GM12878 (cell line): ENCODE results near the gene LDLRAD4. TPM values are rescaled to one million over a fixed set of nuclear protein-coding genes. Genes with fewer than 3 reads are reported as not detected.

Experiments
- ATAC-seq: fragments of 200-7000 bp; cut with Tn5 transposase; 3 replicates; pipeline ENCODE4 v1.9.1; 2020; ENCODE audit warnings: mild to moderate bottlenecking, moderate library complexity
- BruUV-seq: library from RNA; stranded (reverse); fragments of 400-500 nt; replicated peaks from 2 replicates; lab custom pipeline; 2021; lab: Mats Ljungman, UMichigan
- CTCF ChIA-PET: fragments of 300-600 bp; sonication (Branson Sonifier 250); formaldehyde crosslinking; extraction: SDS; loops from one replicate; lab custom pipeline; 2021; ENCODE audit warnings: inconsistent platforms; lab: Yijun Ruan, JAX
- POLR2A ChIA-PET: fragments of 350-600 bp; formaldehyde crosslinking; extraction: SDS; loops from one replicate; lab custom pipeline; 2021; ENCODE audit warnings: inconsistent platforms; lab: Charles Lee
- RAD21 ChIA-PET: fragments of 300-600 bp; sonication (Branson Sonifier 250); formaldehyde crosslinking; loops from one replicate; lab custom pipeline; 2023; ENCODE audit warnings: antibody characterized with exemption; ENCODE audit not compliant: unreplicated experiment; lab: Charles Lee
- SMC1A ChIA-PET: fragments of 300-600 bp; sonication (Branson Sonifier 250); formaldehyde crosslinking; loops from one replicate; lab custom pipeline; 2023; ENCODE audit not compliant: unreplicated experiment, uncharacterized antibody; lab: Charles Lee
- DNase-seq: peaks from one replicate; pipeline ENCODE4 v3.0.0-alpha.2; 2011; ENCODE audit warnings: low read depth, low spot score
- FAIRE-seq: peaks from 3 replicates; lab custom pipeline; 2011; peaks lifted over from hg19 to GRCh38; lab: Jason Lieb, UNC
- H2AFZ ChIP-seq: 2 replicates; pipeline ENCODE4 v1.6.0; 2011; ENCODE audit warnings: low read depth, low read length, control low read depth; ENCODE audit not compliant: control insufficient read depth
- H3K27ac ChIP-seq: 2 replicates; pipeline ENCODE4 v1.5.1; 2011; ENCODE audit warnings: control low read depth; ENCODE audit not compliant: control insufficient read depth, insufficient read depth
- H3K27me3 ChIP-seq, 2 experiments: replicated peaks in 1 of 2; 2 replicates each; pipeline versions ENCODE4 v1.6.0 to v1.6.1; 2011; ENCODE audit warnings: low read length in 1 of 2; ENCODE audit not compliant: control insufficient read depth in 2 of 2, insufficient read depth in 2 of 2
- H3K36me3 ChIP-seq, 2 experiments: 2 replicates each; pipeline ENCODE4 v1.5.1; 2011; ENCODE audit warnings: low read length in 1 of 2; ENCODE audit not compliant: control insufficient read depth in 2 of 2, insufficient read depth in 2 of 2
- H3K4me1 ChIP-seq: 2 replicates; pipeline ENCODE4 v1.6.1; 2011; ENCODE audit warnings: mild to moderate bottlenecking, low read length, moderate library complexity, mixed read lengths; ENCODE audit not compliant: control insufficient read depth, insufficient read depth
- H3K4me2 ChIP-seq: 2 replicates; pipeline ENCODE4 v1.6.0; 2011; ENCODE audit warnings: control low read depth; ENCODE audit not compliant: control insufficient read depth, insufficient read depth
- H3K4me3 ChIP-seq: fragments of 200-600 bp; sonication (generic); 2 replicates; pipeline ENCODE4 v1.5.1; 2016
- H3K79me2 ChIP-seq: 2 replicates; pipeline ENCODE4 v1.6.0; 2011; ENCODE audit warnings: low read length; ENCODE audit not compliant: control insufficient read depth, insufficient read depth
- H3K9ac ChIP-seq: 2 replicates; pipeline ENCODE4 v1.8.0; 2011; ENCODE audit warnings: low read length, control low read depth, mixed read lengths; ENCODE audit not compliant: control insufficient read depth, insufficient read depth
- H3K9me3 ChIP-seq: replicated peaks from 3 replicates; pipeline ENCODE4 v1.5.1; 2011; ENCODE audit warnings: mild to moderate bottlenecking, low read length; ENCODE audit not compliant: control insufficient read depth, insufficient read depth
- H4K20me1 ChIP-seq: 2 replicates; pipeline ENCODE4 v1.6.0; 2011; ENCODE audit not compliant: control insufficient read depth, insufficient read depth
- BMI1 ChIP-seq: fragments of 450-650 bp; IDR thresholded peaks from 2 replicates; pipeline ENCODE4 v1.6.1; 2016; ENCODE audit warnings: mild to moderate bottlenecking, moderate library complexity, borderline replicate concordance
- CBX3 ChIP-seq: fragments of 200-600 bp; sonication (generic); IDR thresholded peaks from 2 replicates; pipeline ENCODE4 v1.6.1; 2016; ENCODE audit warnings: low read depth, borderline replicate concordance
- GABPA ChIP-seq: IDR thresholded peaks from 2 replicates; pipeline ENCODE4 v1.6.1; 2014; ENCODE audit warnings: antibody characterized with exemption, low read depth, mild to moderate bottlenecking, inconsistent platforms
- MEF2A ChIP-seq: IDR thresholded peaks from 2 replicates; pipeline ENCODE4 v1.6.1; 2011; ENCODE audit warnings: low read depth, mild to moderate bottlenecking, low read length, moderate library complexity; ENCODE audit not compliant: insufficient read depth
- MXI1 ChIP-seq: fragments of 150-350 bp; IDR thresholded peaks from 2 replicates; pipeline ENCODE4 v1.6.1; 2011; ENCODE audit warnings: low read depth, mild to moderate bottlenecking, inconsistent platforms, low read length, improper control_type of control experiment
- SREBF1 ChIP-seq: IDR thresholded peaks from 2 replicates; pipeline ENCODE4 v1.6.1; 2012; ENCODE audit warnings: mild to moderate bottlenecking, low read length
- STAT3 ChIP-seq: IDR thresholded peaks from 2 replicates; pipeline ENCODE4 v1.6.1; 2011; ENCODE audit warnings: low read depth, low read length, improper control_type of control experiment
- SUPT20H ChIP-seq: IDR thresholded peaks from 2 replicates; pipeline ENCODE4 v1.6.1; 2011; ENCODE audit warnings: low read depth, mild to moderate bottlenecking, low read length, moderate library complexity, borderline replicate concordance; ENCODE audit not compliant: control insufficient read depth
- TARDBP ChIP-seq: IDR thresholded peaks from 2 replicates; pipeline ENCODE4 v1.6.1; 2016; ENCODE audit warnings: borderline replicate concordance
- ZSCAN29 ChIP-seq: fragments of 450-650 bp; IDR thresholded peaks from 2 replicates; pipeline ENCODE4 v1.6.1; 2017; ENCODE audit warnings: mild to moderate bottlenecking, moderate library complexity
- WGBS: methylation state at CpG from one replicate; pipeline ENCODE4 v1.1.6; 2016; ENCODE audit warnings: low lambda C conversion rate; ENCODE audit not compliant: insufficient replicate concordance, insufficient coverage; ENCODE audit errors: missing lambda C conversion rate; 5-methylcytosine and 5-hydroxymethylcytosine counted together
- in situ Hi-C: fragments of 300-500 bp; cut with MboI; formaldehyde crosslinking; loops from 9 replicates; pipeline ENCODE4 v1.14.3; 2018; ENCODE audit warnings: mixed read lengths
- intact Hi-C: fragments of 100-400 bp; cut with micrococcal nuclease; formaldehyde crosslinking; loops from one replicate; pipeline ENCODE4 v1.14.2; 2022; ENCODE audit not compliant: unreplicated experiment
- polyA plus RNA-seq, 11 experiments: library from polyadenylated mRNA; depleted of rRNA in 4 of 11; unstranded in 6 of 11; stranded (reverse) in 5 of 11; fragments of >200 nt; fragmentation: Nextera tagmentation in 4 of 11; fragmentation: Illumina TruSeq in 1 of 11; extraction: Ambion mirVana in 4 of 11; extraction: Trizol in 1 of 11; gene quantifications; 1 replicate in 1 of 11; 2 replicates in 10 of 11; pipeline versions ENCODE4 v1.2.1 to v1.2.3, GENCODE V29; 2011 to 2016; ENCODE audit warnings: inconsistent platforms in 2 of 11, missing spikeins in 2 of 11, low read depth in 1 of 11
- total RNA-seq, 4 experiments: library from RNA; depleted of rRNA in 3 of 4; stranded (reverse); fragments of >200 nt in 3 of 4; fragmentation: Illumina TruSeq in 1 of 4; extraction: Trizol in 1 of 4; gene quantifications; 2 replicates each; pipeline versions ENCODE4 v1.2.1 to v1.2.3, GENCODE V29; 2013 to 2021
- TF ChIP-seq, protein P1 (sequence below): fragments of 450-650 bp; IDR thresholded peaks from 2 replicates; pipeline ENCODE4 v1.6.1; 2017; ENCODE audit warnings: borderline replicate concordance
- TF ChIP-seq, protein P2 (sequence below): fragments of 450-650 bp; IDR thresholded peaks from 2 replicates; pipeline ENCODE4 v1.6.1; 2016; ENCODE audit warnings: mild to moderate bottlenecking, moderate library complexity, borderline replicate concordance
- TF ChIP-seq, protein P3 (sequence below): fragments of 450-650 bp; formaldehyde crosslinking; IDR thresholded peaks from 2 replicates; pipeline ENCODE4 v1.4.0; 2020; ENCODE audit warnings: mild to moderate bottlenecking, moderate library complexity

The LDLRAD4 gene
- total and polyA plus RNA-seq, 10 of the 15 experiments (the other 5 are each of a cell fraction or from before 2014, with no cell fraction given): 2.7 to 16.8 (median 11.2) TPM

DNA sequence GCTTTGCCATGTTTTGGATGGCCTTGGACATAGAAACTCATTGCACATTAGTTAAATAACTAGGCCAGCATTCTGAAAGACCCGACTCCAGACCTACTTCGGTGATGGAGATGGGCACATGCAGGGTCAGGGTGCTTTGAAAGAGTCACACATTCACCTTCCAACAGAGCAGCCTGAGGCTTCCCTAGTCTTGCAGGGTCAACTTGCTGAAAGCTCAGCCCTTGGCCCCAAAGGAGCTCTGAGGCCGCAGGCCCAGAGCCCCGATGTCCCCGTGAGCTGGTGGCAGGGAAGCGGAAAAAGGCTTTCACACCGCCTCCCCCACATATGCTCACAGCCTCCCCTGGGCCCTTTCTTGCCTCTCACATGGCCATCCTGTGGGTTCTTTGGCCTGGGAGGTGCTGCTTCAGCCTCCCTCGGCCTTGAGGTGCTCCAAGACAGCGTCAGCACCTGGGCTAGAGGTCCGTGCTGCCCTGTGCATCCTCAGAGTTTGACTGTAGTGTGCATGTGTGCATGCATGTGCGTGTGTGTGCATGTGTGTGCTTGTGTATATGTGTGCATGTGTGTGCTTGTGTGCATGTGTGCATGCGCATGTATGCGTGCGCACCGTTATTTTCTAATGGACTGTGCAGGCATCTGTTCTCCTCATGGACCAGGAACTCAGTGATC is 21.6 kb downstream of the LDLRAD4 start:
- H3K9me3 ChIP-seq: no peaks in the 10 kb centered on the region
- no TSS peak for BruUV-seq
- H3K4me3 ChIP-seq: no peak overlapping the region
- no peak overlapping the region for H3K27ac ChIP-seq
- peaks cover 0 to 2% of the 10 kb centered on the region in 2 experiments; a peak in 1 of 4 replicates for H3K27me3 ChIP-seq
- in situ Hi-C loops (no loop called here), intact Hi-C loops (loop anchor here (10.0 kb wide), 1 partner anchor 175 kb away; no protein-coding TSS in a partner anchor)
- ChIA-PET CTCF (interaction anchor here (0.8 kb wide), 1 partner anchor 262 kb away, joined by 3 read pairs; no protein-coding TSS in a partner anchor), RAD21 (interaction anchor here (0.6 kb wide), 1 partner anchor 539 kb away, joined by 3 read pairs; no protein-coding TSS in a partner anchor), SMC1A (interaction anchor here (0.6 kb wide), 1 partner anchor 15 kb away, joined by 3 read pairs; no protein-coding TSS in a partner anchor), POLR2A (no interaction called here)
- H3K36me3 ChIP-seq: no peaks in the 10 kb centered on the region
- no peaks in the 10 kb centered on the region for H4K20me1 ChIP-seq
- H3K4me2 ChIP-seq: no peak overlapping the region
- H3K4me1 ChIP-seq: no peaks in the 10 kb centered on the region
- no peak overlapping the region for H3K9ac ChIP-seq
- WGBS: 44% methylated on average over 15 of the region's 15 CpGs
- H3K79me2 ChIP-seq: no peaks in the 10 kb centered on the region
- no peak overlapping the region for H2AFZ ChIP-seq
- no peak for DNase-seq
- FAIRE-seq: no peak
- no peak for ATAC-seq
- TF ChIP-seq, protein P1, sequence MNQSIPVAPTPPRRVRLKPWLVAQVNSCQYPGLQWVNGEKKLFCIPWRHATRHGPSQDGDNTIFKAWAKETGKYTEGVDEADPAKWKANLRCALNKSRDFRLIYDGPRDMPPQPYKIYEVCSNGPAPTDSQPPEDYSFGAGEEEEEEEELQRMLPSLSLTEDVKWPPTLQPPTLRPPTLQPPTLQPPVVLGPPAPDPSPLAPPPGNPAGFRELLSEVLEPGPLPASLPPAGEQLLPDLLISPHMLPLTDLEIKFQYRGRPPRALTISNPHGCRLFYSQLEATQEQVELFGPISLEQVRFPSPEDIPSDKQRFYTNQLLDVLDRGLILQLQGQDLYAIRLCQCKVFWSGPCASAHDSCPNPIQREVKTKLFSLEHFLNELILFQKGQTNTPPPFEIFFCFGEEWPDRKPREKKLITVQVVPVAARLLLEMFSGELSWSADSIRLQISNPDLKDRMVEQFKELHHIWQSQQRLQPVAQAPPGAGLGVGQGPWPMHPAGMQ: no peak
- TF ChIP-seq SREBF1 (no peak), BMI1 (no peak), TARDBP (no peak), MXI1 (no peak), CBX3 (no peak), ZSCAN29 (no peak), MEF2A (no peak), GABPA (no peak), STAT3 (no peak), SUPT20H (no peak)
- TF ChIP-seq, protein P2, sequence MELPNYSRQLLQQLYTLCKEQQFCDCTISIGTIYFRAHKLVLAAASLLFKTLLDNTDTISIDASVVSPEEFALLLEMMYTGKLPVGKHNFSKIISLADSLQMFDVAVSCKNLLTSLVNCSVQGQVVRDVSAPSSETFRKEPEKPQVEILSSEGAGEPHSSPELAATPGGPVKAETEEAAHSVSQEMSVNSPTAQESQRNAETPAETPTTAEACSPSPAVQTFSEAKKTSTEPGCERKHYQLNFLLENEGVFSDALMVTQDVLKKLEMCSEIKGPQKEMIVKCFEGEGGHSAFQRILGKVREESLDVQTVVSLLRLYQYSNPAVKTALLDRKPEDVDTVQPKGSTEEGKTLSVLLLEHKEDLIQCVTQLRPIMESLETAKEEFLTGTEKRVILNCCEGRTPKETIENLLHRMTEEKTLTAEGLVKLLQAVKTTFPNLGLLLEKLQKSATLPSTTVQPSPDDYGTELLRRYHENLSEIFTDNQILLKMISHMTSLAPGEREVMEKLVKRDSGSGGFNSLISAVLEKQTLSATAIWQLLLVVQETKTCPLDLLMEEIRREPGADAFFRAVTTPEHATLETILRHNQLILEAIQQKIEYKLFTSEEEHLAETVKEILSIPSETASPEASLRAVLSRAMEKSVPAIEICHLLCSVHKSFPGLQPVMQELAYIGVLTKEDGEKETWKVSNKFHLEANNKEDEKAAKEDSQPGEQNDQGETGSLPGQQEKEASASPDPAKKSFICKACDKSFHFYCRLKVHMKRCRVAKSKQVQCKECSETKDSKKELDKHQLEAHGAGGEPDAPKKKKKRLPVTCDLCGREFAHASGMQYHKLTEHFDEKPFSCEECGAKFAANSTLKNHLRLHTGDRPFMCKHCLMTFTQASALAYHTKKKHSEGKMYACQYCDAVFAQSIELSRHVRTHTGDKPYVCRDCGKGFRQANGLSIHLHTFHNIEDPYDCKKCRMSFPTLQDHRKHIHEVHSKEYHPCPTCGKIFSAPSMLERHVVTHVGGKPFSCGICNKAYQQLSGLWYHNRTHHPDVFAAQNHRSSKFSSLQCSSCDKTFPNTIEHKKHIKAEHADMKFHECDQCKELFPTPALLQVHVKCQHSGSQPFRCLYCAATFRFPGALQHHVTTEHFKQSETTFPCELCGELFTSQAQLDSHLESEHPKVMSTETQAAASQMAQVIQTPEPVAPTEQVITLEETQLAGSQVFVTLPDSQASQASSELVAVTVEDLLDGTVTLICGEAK: no peak
- TF ChIP-seq, protein P3, sequence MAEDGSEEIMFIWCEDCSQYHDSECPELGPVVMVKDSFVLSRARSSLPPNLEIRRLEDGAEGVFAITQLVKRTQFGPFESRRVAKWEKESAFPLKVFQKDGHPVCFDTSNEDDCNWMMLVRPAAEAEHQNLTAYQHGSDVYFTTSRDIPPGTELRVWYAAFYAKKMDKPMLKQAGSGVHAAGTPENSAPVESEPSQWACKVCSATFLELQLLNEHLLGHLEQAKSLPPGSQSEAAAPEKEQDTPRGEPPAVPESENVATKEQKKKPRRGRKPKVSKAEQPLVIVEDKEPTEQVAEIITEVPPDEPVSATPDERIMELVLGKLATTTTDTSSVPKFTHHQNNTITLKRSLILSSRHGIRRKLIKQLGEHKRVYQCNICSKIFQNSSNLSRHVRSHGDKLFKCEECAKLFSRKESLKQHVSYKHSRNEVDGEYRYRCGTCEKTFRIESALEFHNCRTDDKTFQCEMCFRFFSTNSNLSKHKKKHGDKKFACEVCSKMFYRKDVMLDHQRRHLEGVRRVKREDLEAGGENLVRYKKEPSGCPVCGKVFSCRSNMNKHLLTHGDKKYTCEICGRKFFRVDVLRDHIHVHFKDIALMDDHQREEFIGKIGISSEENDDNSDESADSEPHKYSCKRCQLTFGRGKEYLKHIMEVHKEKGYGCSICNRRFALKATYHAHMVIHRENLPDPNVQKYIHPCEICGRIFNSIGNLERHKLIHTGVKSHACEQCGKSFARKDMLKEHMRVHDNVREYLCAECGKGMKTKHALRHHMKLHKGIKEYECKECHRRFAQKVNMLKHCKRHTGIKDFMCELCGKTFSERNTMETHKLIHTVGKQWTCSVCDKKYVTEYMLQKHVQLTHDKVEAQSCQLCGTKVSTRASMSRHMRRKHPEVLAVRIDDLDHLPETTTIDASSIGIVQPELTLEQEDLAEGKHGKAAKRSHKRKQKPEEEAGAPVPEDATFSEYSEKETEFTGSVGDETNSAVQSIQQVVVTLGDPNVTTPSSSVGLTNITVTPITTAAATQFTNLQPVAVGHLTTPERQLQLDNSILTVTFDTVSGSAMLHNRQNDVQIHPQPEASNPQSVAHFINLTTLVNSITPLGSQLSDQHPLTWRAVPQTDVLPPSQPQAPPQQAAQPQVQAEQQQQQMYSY: no peak
